ENCODE measurements around the gene OSBPL7. TPM values are rescaled to one million over a fixed set of nuclear protein-coding genes. Genes with fewer than 3 reads are reported as not detected.
A peak's percentile ranks its signal among the peaks of the same experiment; 100 is the strongest.

OSBPL7 gene
- total RNA-seq, 4 donors from 2014 or later: 12.7 to 18.0 (median 14.7) TPM

DNA sequence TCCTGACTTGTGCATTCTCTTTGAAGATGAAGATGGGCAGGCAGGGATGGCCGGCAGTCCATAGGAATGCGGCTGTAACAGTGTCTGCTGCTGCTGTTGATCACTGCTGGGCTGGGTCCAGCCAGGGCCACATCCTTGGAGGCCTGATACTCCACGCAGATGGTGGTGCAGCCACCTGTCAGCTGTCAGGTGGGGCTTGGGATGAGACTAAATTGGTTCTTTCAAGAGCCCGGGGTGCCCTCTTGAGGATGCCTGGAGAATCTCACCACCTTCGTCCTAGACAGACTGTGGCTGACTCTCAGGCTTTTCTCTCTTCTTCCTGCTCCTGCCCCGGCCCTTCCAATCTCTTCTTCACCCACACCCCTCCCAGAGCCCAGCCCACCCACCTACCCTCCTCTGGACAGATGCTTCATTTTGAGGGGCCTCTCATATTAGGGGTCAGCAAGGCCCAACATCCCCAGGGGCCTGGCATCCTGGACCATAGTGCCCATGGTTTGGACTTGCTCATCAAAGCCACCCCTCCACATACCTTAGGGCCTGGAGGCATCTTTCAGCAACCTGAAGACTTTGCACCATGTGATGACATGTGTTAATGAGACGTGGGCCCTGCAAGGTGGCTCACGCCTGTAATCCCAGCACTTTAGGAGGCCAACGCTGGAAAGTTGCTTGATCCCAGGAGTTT is 19.1 kb downstream of the OSBPL7 start:
- H3K4me3 ChIP-seq (replicated peaks in 1 of 3): no peak overlapping the region
- no peak overlapping the region for H3K27ac ChIP-seq
- no peaks in the 10 kb centered on the region for H3K4me1 ChIP-seq
- 26 to 39% methylated on average over 9 of the region's 9 CpGs for WGBS, 2 donors
- DNase-seq: peak; percentile 52 to 53
- no peaks in the 10 kb centered on the region for H3K27me3 ChIP-seq
- peak in 4 of 6 experiments; percentile 36 to 64 (median 46) for TF ChIP-seq CTCF (IDR thresholded peaks at IDR 0.05)
- no peak for TF ChIP-seq POLR2A (IDR thresholded peaks at IDR 0.05)
- no peaks in the 10 kb centered on the region for H3K9me3 ChIP-seq
- intact Hi-C loops (cut with DNase I): loop anchor here (10.0 kb wide), 1 partner anchor 138 kb away; no protein-coding TSS in a partner anchor
- peaks cover 0 to 3% of the 10 kb centered on the region in 2 donors for H3K36me3 ChIP-seq

DNA sequence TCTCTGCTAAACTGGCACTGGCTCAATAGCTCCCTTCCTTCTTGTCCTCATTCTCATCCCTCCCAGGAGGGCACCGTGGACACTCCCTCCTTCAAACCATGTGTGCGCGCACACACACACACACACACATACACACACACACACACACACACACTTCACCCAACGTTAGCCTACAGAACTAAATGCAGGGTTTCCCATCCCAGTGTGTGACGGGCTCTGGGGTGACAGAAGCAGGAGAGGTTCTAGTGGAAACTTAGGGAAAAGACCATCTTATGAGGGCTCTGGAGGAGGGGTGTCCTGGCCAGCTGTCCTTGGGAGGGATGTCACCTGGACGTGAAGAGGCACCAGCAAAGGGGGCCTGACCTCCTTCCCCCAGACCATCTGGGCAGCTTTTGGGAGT is 19.7 kb downstream of the OSBPL7 start:
- Histone ChIP-seq H3K27ac (no peak overlapping the region), H3K4me3 (replicated peaks in 1 of 3) (no peak overlapping the region), H3K27me3 (no peaks in the 10 kb centered on the region), H3K4me1 (no peaks in the 10 kb centered on the region), H3K9me3 (no peaks in the 10 kb centered on the region), H3K36me3 (no peaks in the 10 kb centered on the region)
- intact Hi-C loops (cut with DNase I): loop anchor here (10.0 kb wide), 1 partner anchor 137 kb away; no protein-coding TSS in a partner anchor
- TF ChIP-seq CTCF (IDR thresholded peaks at IDR 0.05) (no peak), POLR2A (IDR thresholded peaks at IDR 0.05) (no peak)
- WGBS, 2 donors: 43 to 47% methylated on average over 6 of the region's 6 CpGs
- DNase-seq: no peak

- H3K4me3 ChIP-seq (replicated peaks in 1 of 3): no peak overlapping the region
- TF ChIP-seq POLR2A (IDR thresholded peaks at IDR 0.05) (no peak), CTCF (IDR thresholded peaks at IDR 0.05) (no peak)
- WGBS, 2 donors: 83 to 87% methylated on average over 3 to 4 of the region's 4 CpGs
- no peaks in the 10 kb centered on the region for H3K9me3 ChIP-seq
- H3K27ac ChIP-seq: no peak overlapping the region
- no peak for DNase-seq
- H3K4me1 ChIP-seq: no peaks in the 10 kb centered on the region
- H3K36me3 ChIP-seq: no peaks in the 10 kb centered on the region
- no peaks in the 10 kb centered on the region for H3K27me3 ChIP-seq
- intact Hi-C loops (cut with DNase I): loop anchor here (10.0 kb wide), 1 partner anchor 136 kb away; no protein-coding TSS in a partner anchor
Measured at GRCh38 chr17:47801176-47801765, 20.3 kb downstream of the OSBPL7 start.

GRCh38 chr17:47800686-47801085 is 20.9 kb downstream of the OSBPL7 start:
- Histone ChIP-seq H3K27me3 (no peaks in the 10 kb centered on the region), H3K27ac (no peak overlapping the region), H3K9me3 (no peaks in the 10 kb centered on the region), H3K36me3 (no peaks in the 10 kb centered on the region), H3K4me1 (no peaks in the 10 kb centered on the region), H3K4me3 (replicated peaks in 1 of 3) (no peak overlapping the region)
- TF ChIP-seq POLR2A (IDR thresholded peaks at IDR 0.05) (no peak), CTCF (IDR thresholded peaks at IDR 0.05) (no peak)
- no peak for DNase-seq
- WGBS, 2 donors: 85% methylated on average over 9 to 12 of the region's 12 CpGs
- intact Hi-C loops (cut with DNase I): loop anchor here (10.0 kb wide), 1 partner anchor 136 kb away; no protein-coding TSS in a partner anchor

GRCh38 chr17:47797797-47798196 is 23.8 kb downstream of the OSBPL7 start:
- Histone ChIP-seq H3K36me3 (no peaks in the 10 kb centered on the region), H3K9me3 (no peaks in the 10 kb centered on the region), H3K4me3 (replicated peaks in 1 of 3) (no peak overlapping the region), H3K27ac (no peak overlapping the region), H3K27me3 (peaks cover 4% of the 10 kb centered on the region), H3K4me1 (no peaks in the 10 kb centered on the region)
- intact Hi-C loops (cut with DNase I): no loop called here
- DNase-seq: no peak
- WGBS, 2 donors: 53 to 56% methylated on average over 2 of the region's 2 CpGs
- TF ChIP-seq CTCF (IDR thresholded peaks at IDR 0.05) (no peak), POLR2A (IDR thresholded peaks at IDR 0.05) (no peak)
